Non-pigmented ciliary epithelial cell (primary cell): ENCODE results near the gene PRPF40B.
A peak's percentile ranks its signal among the peaks of the same experiment; 100 is the strongest.

Experiments used
- DNase-seq: peaks from one replicate; pipeline ENCODE4 v3.0.0-alpha.2; 2010; ENCODE audit warnings: low read depth

PRPF40B gene

DNA sequence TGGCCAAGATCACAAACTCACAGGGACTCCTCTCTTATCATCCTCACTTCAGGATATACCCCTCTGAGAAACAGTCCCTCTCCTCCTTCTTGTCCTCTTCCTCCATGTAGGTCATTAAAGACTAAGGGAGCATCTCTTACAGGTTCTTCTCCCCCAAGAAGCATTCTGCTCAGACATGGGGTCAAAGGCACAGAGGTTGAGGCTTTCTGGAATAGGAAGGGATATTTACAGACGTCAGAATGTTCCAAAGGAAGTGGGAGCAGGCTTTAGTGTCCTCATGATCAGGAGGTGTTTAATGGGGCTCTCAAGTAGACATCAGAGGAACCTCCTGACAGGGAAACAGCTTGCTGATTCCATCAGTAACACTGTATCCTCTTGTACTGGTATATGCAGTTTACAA is 36.4 kb downstream of the PRPF40B start:
- DNase-seq = no peak

DNA sequence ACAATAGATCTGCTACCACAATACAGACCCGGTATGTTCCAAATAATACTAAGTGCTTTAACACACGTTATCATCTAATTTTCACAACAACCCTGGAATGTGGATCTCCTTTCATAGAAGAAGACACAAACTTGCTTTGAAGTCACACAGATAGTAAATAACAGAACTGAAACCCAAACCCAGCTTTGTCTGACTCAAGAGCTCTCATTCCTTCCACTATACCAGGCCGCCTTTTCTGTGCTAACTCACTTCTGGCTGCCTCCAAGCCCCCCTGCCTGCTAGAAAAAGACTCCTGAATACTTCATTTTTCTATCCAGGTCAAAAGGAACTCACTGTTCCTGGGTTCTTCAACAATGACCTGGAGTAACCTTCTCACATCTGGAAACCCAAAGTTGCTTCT is 37.8 kb downstream of the PRPF40B start:
- DNase-seq = no peak

DNA sequence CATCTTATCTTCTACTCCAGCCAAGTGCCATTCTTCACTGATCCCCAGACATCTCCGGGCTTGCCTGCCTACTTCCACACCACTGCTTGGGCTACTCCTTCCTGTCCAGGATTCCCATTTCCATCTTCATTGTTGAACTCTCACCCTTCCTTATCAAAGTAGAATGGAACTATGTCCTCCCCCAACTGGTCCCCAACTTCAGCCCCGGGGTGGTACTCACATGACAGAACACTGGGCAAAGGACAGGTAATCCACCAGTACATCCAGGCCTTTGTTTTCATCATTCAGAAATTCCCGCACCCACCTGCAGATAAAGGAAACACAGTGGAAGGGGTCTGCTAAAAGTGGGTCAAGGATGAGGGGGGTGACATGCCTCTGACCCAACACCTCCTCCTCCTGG is 38.4 kb downstream of the PRPF40B start:
- no peak for DNase-seq

DNA sequence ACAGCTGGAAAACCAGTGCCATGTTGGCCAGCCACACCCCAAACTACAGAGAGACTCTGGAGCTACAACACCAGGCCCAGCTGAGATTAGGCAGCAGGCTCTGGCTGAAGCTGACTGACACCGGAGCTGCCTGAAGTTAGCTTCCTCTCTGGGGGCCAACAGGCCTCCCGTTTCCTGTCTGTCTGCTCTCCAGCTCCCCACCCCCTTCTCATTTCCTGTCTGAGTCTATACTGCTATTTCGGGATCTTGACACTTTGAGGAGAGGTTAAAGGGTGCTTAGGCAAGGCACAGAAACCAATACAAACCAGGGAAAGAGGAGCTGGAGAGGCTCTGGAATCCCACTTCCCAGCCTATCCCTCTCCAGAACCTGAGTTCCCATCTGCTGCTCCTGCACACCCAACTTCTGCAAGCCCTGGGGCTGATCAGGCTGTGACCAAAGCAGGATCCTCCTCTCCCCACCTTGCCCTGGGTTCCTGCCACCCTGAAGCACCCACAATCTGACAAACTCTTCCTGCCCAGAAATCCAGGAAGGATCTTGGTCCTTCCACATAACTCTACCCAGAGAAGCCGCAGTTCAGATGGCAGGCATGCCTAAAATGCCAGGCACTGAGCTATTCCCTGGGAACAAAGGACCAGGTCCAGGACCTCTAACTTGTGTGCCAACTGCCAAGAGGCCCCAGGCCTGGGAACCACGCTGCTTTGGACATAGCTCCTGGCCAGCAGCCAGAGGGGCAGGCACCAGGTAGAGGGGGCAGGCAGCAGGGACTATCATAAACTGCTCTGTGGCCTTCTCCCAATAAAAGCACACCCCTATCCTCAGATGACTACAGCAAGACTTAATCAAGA is 39.9 kb downstream of the PRPF40B start:
- peak; percentile 50 for DNase-seq

DNA sequence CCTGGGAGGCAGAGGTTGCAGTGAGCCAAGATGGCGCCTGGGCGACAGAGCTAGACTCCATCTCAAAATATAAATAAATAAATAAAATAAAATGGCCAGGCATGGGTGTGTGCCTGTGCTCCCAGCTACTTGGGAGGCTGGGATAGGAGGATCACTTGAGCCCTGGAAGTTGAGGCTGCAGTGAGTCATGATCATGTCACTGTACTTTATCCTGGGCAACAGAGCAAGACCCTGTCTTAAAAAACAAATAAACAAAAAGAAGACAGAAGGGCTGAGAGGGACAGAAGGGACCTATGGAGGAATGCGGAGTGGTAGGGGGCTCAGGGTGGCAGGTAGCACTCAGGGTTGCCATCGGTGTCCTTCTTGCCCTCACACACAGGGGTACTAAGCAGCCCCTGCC is 40.8 kb downstream of the PRPF40B start:
- no peak for DNase-seq

DNA sequence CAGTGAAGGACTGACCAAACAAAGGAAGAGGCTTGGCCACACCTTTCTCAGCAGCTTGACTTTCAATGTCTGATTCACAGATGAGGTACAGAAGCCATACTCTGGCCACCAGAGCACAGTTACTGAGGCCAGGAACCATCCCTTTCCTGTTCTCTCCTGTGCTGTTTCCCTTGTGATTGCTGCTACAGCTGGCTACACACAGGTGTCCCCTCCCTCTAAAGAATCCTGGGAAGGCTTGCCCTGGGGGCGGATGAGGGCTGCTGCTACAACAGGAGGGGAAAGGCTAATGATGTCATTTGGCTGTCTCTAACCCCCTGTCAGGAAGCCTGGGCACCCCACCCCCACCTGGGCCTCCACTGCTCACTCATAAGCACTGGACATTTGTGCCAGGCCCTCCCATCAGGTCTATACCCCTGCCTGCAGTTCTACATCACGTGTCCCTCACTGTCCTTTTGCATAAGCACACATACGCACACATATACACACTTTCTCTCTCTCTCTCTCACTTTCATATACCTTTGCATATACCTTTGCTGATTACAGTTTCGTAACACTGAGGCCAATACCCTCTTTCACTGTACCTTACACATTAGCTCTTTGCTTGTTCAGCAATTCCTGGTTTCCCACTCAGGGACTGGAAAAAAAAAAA is 41.4 kb downstream of the PRPF40B start:
- DNase-seq = no peak

DNA sequence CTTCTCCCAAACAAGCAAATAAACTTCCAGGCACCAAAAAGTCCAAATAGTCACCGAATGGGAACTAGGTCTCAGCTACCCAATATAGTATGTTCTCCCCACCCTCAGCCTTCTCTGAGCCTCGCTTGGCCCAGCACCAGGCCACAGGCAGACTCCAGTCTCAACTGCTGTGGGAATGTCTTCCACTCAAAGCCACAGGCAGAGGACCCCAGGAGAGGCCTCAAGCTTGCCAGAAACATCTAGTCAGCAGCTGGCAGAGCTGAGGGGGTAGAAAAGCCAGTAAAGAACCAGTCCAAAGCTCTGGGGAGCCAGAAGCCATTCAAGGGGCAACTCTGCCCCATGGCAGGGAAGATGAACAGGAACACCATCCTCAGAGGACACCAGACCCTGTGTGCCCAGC is 42.0 kb downstream of the PRPF40B start:
- DNase-seq = no peak

DNA sequence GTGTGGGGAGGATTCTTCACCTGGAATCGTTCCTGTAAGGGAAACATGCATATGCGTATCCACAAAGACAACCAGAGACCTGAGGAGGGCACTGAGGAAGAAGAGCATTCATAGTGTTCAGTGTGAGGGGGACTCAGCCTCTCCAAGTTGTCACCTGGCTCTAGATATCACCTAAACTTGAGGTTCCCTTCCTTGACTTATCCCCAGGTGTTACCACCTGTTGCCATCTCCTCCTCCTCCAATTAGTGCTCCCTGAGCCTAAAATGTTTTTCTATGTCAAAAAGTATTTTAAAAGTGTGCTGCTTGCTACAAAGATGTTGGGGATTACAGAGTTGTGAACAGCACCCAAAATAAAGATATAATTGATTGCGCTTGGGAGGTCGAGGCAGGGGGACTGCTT is 42.8 kb downstream of the PRPF40B start:
- no peak for DNase-seq

DNA sequence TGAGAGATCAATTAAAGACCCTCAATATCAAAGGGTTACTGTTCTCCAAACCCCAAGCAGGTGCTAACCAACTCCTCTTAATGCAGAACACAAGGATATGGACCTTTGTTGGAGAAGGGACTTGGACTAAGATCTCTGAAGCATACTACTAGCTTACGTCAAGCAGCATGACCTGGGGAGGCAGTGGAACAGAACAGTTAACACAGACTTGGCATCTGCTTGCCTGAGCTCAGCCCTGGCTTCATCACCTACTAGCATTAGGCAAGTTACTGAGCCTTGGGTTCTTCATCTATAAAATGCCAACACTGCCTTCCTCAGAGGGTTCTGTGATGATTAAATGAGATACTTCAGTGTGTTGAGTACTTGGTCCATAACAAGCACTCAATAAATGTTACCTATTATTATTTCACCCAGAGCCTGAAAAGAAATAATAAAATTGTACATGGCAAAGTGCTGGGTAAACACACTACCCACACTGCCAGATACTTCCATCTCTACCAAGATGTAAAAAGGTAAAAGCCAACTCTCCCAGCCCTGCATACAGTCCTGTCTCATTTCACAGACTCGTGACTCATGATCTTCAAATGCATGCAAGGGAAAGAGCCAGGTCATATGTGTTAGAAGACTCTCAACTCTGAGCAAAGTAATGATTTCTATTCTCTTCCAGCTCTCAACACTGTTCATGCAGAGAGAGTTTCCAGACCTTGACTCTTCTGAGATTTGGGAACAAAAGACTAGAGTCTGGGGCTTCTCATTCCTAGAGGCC is 44.1 kb downstream of the PRPF40B start:
- peak; percentile 37 for DNase-seq

DNA sequence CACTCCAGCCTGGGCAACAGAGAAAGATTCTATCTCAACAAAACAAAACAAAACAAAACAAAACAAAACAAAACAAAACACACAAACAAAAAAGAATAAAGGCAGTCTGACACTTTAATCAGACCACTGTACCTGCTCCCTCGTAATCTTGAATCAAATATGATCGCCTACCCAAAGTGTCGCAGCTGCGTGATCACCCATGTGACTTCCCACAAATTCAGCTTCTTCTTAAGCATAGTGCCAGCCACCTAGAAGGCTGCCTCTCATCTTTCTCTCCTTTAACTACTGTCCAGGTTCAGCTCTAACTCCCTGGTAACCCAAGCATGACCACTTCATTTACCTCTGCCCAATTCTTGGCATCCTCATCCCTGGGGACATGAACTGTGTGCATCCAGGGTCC is 46.4 kb downstream of the PRPF40B start:
- no peak for DNase-seq

DNA sequence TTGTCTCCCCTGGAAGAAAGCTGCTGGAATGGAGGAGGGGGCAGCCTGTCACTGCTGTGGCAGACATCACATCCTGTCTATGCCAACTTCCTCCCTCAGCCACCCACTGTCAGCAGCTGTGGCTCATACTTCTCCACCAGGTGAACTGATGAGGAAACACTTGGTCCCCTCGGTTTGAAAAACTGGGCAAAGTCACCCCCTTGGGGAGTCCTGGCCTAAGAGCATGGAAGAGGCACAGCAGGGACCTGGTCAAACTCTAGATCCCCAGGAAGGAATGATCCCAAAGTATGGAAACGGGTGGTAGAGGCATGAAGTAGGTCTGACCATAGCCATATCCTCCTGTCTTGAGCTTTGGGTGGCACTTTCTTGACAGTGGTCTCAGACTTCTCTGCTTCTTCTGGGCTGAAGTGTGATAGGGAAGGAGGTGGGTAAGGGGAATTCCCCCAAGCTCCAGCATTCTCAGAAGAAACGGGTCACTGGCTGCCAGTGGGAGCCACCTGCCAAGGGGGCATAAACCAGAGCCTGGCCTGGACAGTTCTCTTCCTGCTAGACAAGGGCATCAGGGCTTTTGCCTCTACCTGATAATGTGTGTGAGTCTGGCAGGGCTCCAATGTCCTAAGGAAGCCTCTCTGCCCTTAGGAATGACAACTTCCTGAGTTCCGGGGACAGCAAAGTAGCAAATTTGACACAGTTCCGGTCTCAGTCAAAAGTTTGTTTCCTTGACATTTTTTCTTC is 47.8 kb downstream of the PRPF40B start:
- no peak for DNase-seq

DNA sequence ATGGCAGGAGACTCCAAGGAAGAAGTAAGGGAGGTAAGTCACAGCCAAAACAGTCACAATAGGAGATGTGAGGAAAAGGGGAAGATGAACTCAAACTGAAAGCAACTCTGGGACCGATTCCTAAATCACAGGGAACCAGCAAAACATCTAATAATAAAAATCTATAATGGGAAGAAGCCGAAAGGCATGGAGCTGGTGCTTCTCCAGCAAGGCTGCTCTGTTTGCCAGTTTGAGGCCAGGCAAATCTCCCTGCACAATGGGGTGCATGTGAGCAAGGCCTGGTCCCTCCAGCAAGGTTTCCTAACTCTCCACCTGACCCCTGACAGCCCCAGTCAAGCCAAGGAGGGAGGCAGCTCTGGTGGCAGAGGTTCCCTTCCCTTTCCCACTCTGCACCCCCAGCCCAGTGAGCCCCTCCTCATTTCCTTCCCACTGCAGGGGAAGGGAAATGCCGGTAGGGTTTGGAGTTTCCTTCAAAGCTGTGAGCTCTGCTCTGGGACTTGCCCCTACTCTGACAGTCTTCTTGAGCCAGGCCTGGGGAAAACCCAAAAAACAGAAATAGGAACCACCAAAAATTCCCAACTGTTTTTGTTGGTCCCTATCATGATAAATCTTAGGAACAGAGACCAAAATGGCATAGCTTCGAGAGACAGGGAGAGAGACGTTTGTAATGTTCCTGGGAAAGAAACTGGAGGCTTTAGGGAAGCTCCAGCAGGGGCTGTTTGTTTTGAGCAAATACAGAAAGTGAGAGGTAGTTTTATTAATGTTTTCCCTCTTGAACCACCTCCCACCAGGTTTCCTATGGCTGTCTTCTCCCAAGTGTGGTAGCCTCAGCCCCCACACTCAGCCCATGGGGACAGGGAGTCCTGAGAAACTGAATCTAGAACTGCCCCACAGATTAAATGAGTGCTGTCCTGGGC is 49.2 kb downstream of the PRPF40B start:
- no peak for DNase-seq

DNA sequence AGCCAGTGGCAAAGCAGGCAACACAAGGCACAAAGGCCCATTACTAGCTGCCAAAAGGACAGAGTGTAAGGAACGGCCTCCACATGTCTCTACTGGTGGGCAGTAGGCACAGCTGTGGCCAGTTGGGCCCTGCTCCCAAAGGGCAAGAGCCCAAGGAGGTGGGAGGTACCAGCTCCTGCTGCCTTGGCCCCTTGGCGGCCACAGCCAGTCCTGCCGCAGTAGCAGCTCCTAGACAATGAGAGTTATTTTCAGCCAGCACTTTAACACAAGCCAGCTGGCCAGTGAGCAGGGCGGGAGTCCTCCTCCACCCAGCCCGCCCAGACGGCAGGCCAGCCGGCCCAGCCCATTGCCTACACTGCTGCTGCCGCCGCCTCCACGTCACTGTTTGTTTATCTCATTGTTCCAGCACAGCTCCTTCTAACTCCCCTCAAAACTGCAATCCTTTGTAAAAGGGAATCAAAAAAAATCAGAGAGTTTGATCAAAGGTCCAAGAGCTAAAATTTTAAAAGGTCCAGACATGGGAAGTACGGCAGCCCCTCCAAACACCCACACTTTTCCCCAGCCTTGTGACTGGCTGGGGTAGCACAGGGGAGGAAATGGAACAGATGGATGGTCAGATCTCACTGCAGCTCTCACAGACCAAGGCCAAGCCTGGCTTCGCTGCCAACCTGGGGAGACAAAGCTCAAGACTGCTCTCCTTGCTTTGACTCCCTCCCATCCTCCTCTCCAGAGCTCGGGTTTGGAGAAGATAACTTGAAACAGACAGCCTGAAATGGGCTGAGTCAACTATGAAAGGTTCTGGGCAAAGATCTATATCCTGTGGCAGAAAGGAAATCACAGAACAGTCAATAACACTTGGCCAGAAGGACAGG is 50.3 kb downstream of the PRPF40B start:
- DNase-seq = peak; percentile 77

DNA sequence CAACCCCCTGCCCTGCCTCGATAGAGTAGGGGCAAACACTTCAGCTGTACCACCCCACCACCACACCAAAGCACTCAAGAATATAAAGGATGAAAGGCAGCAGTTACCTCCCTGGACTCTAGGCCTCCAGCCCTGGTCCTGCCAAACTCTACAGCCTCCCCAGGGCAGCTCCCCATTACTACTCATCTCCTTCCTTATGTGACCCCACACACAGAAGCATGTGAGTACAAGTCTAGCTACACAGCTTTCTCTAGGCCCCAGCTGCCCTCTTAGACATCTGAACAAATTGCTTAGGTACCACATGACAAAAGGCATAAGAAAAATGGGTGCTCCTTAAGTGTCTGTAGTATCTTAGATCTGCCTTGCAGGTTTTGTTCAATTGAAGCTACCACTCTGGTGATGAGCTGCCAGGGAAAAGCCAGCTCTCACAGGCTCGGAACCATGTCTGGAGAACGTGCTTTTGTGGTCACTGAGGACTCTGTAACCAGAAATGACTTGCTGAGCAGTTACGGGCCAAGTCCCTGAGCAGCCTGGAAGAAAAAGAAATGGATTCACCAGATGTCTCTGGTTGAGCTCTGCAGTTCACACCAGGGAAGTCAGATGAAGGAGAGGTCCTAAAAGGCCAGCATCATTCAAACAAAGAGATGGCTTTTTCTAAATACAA is 51.1 kb downstream of the PRPF40B start:
- no peak for DNase-seq

DNA sequence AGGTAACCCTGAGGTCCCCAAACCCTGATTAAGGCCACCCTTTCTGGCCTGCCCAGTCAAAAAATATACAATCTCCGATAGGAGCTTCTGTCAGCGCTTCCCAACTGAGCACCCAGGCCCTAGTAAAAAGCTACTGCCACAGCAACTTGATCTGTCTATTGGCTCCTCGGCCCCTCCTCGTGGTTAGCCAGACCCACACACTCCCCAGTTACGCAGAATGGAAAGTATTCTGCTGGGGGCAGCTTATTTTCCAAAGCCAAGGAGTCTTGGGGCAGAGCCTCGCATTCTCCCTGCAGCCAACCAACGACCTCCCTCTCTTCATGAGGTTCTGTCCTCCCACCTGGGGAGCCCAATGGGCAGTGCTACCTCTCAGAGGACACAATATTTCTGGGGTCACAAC is 51.8 kb downstream of the PRPF40B start:
- no peak for DNase-seq

DNA sequence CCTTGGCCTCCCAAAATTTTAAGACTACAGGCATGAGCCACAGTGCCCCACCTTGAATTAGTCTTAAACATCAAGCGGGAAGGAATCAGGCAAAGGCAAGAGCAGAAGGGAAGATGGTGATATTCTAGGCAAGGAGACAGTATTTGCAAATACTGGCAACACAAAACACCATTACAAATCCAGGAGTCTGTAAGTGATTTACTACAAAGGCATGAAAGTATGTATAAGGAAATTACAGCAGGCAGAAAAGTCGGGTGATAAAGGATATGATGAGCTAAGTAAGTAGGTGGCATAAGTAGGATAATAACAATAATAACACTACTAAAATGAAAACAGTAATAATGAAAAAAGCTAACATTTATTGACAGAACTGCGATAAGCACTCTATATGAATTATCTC is 55.4 kb downstream of the PRPF40B start:
- DNase-seq = no peak

DNA sequence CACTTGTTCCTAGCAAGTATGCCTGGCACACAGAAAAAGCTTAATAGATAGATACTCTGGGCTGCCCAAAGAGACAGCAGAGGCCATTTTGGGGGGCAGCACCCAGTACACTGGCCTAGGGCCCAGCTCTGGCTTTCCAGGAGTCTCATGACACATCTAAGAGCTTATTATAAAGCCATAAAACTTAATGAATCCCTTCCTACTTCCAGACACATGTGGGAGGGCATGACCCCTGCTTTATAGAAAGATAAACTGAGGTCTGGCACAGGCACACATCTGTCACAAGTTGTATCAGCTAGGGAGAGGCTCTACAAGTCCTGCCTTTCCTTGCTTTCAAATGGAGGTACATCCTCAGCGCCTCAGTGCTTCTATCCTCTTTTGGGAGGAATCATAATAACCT is 56.7 kb downstream of the PRPF40B start:
- DNase-seq = no peak

DNA sequence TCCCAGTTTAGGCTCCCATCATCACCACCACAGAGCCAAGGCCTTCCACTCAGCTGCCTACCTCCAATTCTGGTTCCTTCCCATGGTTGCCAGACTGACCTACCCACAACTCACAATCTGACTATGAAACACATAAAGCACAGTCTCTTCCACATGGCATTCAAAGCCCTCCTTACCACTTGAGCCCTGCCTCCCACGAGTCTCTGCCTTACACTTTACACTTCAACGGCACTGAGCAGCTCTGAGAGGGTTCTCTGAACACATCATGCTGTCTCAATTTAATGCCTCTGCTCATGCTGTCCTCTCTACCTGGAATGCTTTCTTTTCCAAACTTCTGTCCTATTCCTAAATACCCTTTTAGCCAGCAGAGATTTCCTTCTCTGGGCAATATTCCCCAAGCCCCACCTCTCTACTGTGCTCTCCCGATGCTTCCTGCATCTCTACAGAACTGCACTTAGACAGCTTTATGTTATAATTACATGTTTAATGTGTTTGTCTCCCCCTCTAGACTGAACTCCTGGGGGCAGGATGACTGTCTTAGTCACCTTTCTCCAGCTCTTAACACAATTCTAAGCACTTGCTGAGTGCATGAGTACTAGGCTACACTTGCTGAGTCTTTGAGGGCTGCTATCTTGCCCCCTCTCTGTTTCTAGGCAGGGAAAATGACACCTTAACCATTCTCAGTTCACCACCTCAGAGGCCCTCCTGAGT is 60.4 kb downstream of the PRPF40B start:
- no peak for DNase-seq

DNA sequence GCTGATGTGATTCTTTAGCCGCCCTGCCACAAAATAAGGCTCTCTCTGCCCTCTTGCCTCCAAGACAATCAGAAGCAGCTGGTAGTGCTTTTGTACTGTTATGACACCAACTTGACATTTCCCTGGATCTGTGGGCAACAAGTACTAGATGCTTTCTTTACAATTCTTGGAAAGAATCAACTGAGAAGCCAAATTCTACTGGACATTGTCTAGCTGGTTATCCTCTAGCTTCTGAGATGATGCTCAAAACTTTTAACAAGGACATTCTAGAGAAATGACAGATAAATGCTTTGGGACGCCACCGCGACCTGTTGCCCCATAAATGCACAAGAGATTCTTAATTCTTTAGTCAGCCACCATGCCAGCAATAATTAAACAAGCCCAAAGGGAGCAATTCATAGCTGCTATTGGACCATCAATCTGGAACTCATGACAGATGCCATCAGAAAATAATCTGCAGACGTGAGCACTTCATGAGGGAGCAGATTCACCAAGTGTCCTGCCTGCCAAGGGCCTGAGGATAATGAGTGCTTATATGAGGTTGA is 61.0 kb downstream of the PRPF40B start:
- no peak for DNase-seq
